Germinal center (tissue), 1 donor: Measurements from ENCODE around the gene PRKCB.
"Not testable (repeated sequence)": the region's sequence is repeated elsewhere in the genome, so short reads cannot be mapped to it uniquely, and the experiment has no call there.

ENCODE experiments used
- DNase-seq: peaks from one replicate; pipeline ENCODE4 v3.0.0; 2012; ENCODE audit warnings: mixed read lengths, low spot score

Gene PRKCB

DNA sequence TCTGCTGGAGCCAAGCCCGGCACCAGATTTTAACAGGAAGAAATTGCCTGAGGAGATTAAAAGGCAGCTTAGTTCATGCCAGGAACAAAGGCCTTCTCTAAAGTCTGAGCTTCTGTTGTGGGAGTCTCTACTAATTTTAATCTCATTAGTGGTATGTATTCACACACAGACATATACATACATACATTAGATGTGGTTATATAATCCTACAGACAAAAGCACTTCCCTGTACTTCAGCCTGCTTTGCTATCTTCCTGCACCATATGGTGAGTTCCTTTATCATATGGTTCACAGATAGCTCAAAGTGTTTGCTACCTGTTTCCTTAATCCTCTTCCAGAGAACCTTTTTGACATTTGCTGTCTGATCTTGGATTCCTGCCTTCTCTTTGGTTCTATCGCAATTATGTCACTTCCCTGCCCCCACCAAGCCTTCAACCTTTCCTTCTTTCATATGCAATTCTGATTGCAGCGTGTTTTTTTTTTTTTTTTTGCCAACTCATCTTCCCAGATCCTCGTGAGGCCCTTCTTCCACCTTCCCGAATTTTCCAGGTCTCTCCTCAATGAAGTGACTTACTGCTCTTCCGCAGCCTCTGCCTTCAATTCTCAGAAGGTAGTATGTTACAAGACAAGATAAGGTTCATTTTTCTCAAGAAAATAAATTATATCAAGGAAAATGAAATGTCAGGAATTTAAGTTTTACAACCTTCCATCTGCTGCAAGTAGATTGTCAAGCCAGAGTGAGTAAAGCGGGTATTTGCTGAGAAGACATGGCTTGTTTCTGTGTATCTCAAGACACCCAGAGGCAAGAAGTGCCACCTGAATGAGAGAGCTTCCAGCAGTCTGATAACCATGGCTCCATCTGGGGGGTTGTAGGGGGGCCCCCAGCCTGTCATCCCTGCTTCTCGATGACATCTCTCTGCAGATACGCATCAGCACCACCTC, 300.1 kb downstream of the PRKCB start:
- DNase-seq: no peak

DNA sequence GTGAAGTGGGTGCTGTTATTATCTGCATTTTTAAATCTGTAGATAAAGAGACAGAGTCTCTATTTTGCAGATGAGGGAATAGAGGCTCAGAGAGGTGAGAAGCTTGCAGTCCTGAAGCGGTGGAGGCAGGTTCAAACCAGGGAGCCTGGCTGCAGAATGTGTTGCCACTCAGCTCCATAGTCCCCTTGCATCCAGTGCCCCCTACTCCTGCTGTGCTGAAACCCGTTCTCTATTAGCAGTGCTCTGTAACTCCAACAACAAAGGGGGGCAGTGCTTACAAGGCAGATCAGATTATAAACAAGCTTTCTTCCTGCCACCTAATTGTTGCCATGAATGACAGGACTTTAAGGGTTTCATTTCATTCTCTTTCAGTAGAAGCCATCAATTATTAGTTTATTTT, 302.2 kb downstream of the PRKCB start:
- DNase-seq: no peak

DNA sequence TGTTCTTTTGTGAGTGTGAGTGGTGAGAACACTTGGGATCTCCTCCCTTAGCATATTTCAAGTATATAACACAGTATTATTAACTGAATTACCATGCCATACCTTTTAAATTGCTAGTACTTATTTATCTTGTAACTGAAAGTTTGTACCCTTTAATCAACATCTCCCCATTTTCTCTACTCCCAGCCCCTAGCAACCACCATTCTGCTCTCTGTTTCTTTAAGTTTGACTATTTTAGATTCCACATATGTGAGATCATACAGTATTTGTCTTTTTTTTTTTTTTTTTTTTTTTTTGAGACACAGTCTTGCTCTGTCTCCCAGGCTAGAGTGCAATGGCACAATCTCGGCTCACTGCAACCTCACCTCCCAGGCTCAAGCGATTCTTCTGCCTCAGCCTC, 302.8 kb downstream of the PRKCB start:
- no peak for DNase-seq

DNA sequence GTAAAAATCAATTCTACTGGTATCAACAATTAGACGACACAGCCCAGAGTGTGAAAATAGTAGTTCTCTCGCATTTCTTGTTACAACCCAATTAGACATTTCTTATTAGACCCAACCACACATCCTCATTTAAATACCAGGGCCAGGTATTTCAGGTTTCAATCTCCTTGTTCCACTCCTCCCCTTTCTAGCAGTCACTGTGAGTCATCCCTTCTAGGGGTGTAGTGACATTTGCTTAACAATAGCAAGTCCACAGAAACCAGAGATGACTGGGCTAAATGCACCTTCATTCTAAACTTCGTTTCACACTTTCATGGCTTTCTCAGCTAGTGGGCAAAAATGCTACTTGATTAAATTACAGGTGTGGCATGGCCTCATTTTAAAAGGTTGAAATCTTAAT, 303.5 kb downstream of the PRKCB start:
- no peak for DNase-seq

DNA sequence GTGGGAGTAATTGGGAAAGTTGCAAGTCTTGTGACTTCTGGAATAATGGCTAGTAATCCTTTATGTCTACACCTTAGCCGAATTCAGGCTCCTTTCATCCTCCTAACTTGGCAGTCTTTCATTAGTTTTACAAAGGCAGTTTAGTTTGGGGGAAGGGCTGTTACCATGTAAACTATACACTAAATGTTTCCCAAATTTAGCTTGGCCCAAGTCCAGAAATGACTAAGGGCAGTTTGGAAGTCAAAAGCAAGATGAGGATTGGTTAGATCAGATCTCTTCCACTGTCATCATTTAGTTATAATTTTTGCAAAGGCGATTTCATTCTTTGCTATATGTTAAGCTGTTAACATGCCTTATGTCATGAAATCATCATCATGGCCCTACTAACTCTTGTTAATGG, 304.9 kb downstream of the PRKCB start:
- DNase-seq: no peak

DNA sequence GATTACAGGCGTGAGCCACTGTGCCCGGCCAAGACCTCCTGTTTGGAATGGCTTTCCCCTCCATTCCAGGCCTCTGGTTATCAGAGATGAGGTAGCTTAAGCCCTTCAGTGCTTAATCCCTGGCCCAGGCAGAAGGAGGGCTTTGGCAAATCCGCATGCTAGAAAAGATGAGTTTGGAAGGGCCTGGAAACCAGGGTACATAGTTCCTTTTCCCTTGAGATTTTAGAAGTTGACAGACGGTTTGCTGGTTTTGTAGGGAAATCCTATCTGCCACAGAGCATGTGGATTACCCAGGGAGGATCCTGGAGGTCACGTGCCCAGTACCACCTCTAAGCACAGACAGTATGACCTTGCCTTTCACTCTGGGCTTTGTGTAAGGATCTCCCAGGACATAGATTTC, 305.7 kb downstream of the PRKCB start:
- no peak for DNase-seq

DNA sequence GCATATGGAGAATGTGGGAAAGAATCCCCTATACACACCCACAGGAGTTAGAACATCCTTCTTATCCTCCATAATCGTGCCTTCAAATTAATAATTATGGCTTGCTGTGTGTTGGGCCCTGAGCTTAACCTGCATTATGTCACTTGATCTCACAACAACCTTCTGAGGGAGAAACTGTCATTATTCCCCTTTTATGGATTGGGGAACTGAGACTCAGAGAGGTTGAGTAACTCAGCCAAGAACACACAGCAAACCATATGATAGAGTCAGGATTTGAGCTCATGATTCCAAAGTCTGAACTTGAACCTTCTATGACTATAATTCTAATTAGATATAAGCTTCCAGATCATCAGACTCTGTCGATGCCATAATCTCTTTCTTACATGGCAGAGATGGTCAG, 306.1 kb downstream of the PRKCB start:
- no peak for DNase-seq

DNA sequence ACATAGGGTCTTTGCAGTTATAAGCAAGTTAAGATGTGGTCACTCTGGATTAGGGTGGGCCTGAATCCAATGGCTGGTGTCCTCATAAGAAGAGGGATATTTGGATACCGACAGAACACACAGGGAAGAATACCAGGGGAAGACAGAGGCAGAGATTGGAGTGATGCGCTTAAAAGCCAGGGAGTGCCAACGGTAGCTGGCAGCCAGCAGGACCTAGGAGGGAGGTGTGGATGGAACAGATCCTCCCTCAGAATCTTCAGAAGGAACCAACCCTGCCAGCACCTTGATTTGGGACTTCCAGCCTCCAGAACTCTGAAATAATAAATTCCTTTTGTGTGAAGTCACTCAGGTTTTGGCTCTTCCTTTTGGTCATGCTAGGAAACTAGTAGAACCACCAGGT, 310.1 kb downstream of the PRKCB start:
- no peak for DNase-seq

DNA sequence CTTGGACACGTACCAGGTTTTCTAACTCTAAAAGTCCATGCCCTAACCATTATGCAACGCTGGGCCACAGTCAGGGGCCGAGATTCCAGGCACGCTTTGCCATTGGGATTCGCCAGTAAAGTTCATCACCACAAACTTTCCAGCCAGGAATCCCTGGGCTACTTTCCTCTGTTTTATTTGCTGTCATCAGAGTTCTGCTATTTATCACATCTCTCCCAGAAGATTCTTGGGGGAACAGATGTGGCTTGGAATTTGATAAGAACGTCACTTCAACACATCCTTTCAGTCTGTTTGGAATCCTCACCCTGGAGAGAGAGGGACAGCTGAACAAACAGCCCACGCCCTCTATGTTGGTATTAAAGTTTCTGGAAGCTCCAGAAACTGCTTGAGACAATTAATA, 310.7 kb downstream of the PRKCB start:
- no peak for DNase-seq

DNA sequence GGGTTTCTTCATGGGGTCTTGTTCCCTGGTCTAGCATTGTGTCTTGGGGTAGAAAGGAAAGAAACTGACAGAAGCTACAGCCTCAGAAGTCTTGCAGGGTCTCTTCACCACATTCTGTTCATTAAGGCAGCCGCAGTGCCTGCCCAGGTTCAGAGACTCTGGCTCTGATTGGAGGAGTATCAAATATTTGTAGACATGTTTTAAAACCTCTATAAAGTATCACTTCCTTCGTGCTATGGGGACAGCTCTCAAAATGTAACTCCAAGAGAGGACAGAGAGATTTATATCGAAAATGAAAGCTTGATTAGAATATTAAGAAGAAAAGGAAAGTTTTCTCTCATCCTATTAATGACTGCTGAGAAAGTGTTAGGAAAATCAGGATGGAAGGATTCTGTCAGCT, 313.3 kb downstream of the PRKCB start:
- DNase-seq: no peak

DNA sequence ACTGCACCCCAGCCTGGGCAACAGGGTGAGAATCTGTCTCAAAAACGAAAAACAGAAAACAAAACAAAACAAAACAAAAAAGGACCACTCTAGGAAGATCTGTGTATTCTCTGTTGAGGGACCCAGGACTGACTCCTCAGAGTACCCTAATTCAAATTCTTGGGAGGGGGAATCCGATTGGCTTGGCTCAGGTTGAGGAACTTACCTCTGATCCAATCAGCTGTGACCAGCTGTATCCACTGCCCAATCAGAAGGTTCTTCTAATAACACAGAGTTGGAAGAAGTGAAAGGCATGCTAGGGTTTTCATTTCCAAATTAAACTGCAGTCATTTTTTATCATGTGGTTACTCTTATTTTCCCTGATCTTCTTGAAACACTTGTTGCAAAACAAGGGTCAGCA, 314.5 kb downstream of the PRKCB start:
- no peak for DNase-seq

DNA sequence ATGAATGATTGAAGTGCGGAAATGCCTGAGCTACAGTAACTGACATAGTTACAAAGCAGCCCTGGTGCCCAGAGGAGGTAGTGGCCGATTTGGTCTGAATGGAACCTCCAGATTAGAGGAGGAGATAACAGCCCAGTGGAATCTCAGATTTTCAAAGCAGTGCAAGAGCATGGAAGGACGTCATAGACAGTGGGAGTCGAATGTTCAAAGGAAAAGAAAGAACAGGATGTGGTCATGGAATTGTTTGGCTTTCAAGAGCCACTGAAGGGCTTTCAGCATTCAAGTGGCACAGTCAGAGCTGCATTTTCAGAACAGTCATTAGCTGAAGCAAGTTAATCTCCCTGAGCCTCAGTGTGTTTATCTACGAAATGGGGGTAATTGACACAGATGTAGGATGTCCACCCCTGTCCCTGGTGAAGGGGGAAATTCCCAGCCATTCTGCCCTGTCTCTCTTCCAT, 315.7 kb downstream of the PRKCB start:
- DNase-seq: no peak

DNA sequence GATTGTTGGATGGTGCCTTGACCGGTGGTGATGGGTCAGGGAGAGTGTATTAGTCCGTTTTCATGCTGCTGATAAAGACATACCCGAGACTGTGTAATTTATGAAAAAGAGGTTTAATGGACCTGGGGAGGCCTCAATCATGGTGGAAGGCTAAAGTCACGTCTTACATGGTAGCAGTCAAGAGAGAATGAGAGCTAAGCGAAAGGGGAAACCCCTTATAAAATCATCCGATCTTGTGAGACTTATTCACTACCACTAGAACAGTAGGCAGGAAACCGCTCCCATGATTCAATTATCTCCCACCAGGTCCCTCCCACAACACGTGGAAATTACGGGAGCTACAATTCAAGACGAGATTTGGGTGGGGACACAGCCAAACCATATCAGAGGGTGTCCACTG, 316.3 kb downstream of the PRKCB start:
- DNase-seq: not testable (repeated sequence)

DNA sequence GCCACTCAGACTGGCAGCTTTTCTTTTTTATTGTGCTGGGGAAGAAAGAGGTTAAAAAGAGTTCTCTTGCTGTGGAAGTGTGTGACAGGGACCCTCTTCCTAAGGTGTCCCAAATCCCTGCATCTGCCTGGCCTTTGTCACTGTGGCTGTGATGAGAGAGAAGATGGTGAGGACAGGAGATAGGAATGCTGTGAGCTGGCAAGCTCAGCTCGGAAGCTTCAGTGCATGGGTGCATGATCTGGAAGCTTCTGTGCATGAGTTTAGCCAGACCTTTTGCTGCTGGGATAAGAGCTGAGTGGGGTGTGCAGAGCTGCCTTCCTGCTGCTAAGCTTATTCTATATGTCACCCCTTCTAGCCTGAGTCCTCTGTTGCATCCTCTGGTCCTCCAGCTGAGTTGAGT, 317.0 kb downstream of the PRKCB start:
- DNase-seq: no peak

DNA sequence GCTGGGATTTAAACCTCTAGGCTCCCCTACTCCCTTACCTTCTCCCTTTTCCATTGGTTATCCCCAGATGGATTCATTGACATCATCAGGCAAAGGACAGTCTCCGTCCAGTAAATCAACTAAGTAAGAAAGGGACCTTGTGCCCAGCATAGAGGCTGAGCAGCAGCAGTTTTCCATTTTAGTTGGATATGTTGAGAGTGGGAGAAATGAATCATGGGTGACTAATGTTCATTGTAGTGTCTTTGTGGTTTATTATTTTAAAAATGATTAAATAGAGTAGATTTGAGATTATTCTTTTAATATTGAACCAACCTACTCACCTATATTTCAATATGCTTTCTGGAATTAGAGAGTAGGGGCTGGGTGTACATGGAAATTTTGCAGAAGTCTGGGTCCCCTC, 321.0 kb downstream of the PRKCB start:
- DNase-seq: no peak

DNA sequence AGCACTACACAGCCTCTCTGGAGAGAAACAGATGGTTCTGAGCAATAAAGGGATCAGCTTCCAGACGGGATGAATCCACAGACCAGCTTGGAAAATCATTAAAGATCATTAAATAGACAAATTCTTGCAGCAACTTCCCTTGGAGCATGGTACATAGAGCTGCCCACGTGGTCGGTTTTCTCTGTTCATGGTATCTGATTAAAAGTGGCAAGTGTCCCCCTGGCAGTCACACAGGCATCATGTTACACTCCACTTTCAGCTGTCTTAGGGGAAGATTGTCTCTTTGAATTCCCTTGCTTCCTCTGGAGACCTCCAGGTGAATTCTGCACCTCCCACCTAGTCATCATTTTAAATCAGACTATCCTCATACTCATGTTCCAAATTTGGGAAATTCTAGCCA, 328.2 kb downstream of the PRKCB start:
- no peak for DNase-seq

DNA sequence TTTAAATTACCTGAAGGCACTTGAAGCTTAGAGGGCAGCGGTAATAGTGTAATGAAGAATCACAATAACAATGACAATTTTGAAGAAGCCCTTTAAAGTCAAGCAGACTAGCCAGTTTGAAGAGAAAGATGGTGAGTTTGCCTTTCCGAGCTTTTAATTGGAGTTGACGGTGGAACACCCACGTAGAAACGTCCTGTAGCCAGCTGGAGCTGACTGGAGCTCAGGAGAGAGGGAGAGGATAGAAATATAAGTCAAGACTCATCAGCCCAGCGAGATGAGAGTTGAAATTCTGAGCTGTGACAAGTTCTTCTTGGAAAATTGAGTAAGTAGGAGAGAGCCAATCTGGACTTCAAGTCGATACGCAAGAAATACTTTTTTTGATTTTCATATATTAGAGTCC, 328.6 kb downstream of the PRKCB start:
- no peak for DNase-seq

DNA sequence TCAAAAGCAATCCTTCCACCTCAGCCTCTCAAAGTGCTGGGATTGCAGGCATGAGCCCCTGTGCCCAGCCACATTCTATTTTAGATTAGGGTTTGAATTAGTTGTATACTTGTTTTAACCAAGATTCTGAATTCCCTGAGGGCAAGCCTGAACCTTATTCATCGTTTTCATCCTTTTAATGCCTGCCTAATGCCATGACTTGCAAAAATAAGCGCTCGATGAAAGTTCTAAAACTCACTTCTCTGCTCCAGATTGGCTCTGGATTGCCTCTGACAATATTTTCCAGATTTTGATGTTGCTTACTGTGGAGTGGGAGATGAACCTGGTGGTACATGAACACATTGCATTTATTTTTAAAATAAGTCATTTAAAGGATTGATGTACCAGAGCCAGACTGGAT, 329.5 kb downstream of the PRKCB start:
- DNase-seq: no peak

DNA sequence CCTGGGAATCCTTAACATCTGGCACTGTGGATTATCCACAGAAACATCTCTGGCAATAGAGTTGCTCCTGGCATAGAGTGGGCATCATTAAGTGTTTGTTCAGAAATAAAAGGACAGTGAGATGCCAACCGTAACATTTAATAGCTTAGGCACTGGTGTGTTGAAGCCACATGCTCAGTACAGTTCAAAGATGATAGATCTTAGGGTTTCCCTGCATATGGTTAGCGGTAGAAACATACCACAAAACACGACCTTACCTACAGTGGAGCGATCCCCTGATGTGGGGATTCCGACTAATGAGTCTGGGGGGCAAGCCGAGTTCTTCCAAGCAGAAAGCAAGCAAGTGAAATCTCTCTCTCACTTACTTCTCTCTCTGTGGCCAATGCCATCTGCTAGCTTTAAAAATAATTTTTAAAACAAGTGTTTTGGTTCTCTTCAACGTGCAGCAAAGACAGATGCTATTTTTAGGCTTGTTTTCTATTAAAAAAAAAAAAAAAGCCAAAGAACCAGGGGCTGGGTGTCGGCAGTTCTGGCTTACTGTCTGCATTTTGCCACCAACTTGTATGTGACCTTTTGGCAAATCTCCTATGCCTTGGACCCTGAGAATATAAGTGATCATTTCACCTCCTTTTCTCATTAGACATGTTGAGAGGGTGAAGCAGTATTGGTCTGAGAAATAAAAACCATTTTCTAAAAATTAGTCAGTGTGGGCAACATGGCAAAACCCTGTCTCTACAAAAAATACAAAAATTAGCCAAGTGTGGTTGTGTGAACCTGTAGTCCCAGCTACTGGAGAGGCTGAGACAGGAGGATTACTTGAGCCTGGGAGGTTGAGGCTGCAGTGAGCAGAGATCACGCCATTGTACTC, 331.1 kb downstream of the PRKCB start:
- no peak for DNase-seq

DNA sequence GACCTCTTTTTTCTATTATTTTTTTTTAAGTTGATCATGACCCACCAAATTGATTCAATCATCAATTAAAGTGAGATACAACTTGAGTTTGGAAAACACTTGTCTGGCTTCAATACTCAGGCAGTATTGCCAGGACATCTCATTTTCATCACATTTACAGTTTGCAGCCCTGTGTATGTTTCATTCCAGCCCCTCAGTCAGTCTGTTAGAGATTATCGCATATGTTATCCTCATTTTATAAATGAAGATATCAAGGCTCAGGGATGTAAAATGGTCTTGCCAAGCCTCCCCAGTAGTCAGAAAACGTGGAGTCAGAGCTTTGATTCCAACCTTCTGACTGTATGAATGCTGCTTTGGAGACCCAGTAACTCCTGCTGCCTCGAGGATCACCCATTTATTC, 333.1 kb downstream of the PRKCB start:
- DNase-seq: no peak

DNA sequence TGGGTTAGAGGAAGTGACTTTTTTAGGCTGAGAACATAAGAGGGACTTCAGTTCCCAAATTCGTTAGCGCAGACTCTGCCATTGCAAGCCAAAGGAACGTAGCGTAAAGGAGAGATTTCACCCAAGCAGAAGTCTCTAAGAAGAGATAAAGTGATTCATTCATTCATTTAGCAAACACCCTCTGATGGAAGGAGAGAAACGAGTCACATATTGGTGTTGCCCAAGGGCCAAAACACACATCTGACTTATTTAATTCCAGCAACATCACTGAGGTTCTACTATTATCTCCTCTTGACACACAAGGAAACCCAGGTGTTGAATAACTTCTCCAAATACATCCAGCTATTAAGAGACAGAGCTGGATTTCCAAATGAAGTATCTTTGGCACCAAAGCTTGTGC, 334.6 kb downstream of the PRKCB start:
- DNase-seq: no peak

DNA sequence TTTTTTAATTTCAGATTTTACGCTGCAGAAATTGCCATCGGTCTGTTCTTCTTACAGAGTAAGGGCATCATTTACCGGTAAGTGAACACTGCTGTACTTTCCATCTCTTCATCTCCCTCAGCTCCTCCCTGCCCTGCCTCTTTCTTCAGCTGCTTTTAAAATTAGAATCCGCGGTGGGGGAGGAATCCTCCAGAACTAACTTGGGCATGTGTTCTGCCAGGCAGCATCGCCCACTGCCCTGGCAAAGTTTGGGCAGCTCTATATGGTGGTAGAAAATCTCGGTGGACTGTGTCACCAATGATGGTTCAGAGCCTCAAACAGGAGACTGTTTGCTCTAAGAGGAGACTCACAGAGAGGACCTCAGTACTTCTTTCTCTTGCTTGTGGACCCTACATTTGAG, 338.7 kb downstream of the PRKCB start:
- no peak for DNase-seq

DNA sequence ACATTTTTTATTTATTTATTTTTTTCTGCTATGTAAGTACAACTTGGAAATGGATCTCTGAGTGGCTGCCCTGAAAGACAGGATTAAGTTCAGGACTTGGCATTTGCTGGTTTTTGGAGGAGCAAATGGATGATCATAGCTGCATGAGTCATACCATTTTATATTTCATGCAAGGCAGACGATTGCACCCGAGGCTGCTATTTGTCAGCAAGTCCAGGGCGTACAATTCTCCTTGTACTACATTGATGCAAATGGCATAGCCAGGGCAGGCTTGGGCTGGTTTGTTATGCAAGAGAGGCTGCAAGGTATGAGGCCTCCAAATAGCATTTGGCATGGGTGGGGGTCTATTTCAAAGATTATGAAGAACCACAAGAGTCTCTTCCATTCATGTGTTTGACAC, 339.2 kb downstream of the PRKCB start:
- no peak for DNase-seq
